ENCODE measurements around the gene ARL2BP. TPM values are rescaled to one million over a fixed set of nuclear protein-coding genes. Genes with fewer than 3 reads are reported as not detected.
"Not testable (repeated sequence)": the region's sequence is repeated elsewhere in the genome, so short reads cannot be mapped to it uniquely, and the experiment has no call there.

ARL2BP gene
- polyA plus RNA-seq, 1 donor (not counting 4 experiments of a cell fraction or from before 2014, with no cell fraction given): 98.0 TPM

DNA sequence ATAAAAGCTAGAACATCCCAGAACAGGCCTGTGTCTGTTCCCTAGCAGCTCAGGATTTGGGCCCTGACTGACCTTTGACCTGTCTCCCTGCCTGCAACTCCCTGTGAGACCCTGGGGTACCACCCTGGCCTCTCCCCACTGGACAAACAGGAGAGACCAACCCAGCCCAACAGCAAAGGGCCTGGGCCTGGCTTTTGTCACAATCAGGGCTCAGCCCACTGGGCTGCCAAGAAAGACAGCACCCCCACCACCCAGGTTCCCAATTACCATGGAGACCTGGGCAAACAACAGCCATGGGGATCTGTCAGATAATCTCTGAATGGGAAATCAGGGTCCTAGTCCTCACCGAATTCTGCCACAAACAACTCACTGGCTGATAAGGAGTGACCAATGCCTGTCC is 28.3 kb downstream of the ARL2BP start:
- Histone ChIP-seq H3K9me3 (ENCODE audit: control insufficient read depth, low read depth, low read length) (no peaks in the 10 kb centered on the region), H3K27ac (ENCODE audit: control insufficient read depth, insufficient read depth, low read length) (no peak overlapping the region), H4K20me1 (ENCODE audit: control insufficient read depth, extremely low read depth, insufficient read depth, low read length) (no peaks in the 10 kb centered on the region), H3K79me2 (ENCODE audit: control insufficient read depth, insufficient read depth, low read length) (no peaks in the 10 kb centered on the region), H3K9me1 (ENCODE audit: control insufficient read depth, extremely low read depth, insufficient read depth, low read length) (no peaks in the 10 kb centered on the region), H3K4me2 (ENCODE audit: control insufficient read depth, extremely low read depth, insufficient read depth, low read depth, low read length) (no peak overlapping the region), H3K4me1 (ENCODE audit: control insufficient read depth, extremely low read depth, insufficient read depth, low read length) (peaks cover 32% of the 10 kb centered on the region), H3K9ac (ENCODE audit: control insufficient read depth, extremely low read depth, insufficient read depth, low read length) (no peak overlapping the region), H3K4me3 (ENCODE audit: control insufficient read depth in 2 of 3, extremely low read depth in 1 of 3, insufficient read depth in 2 of 3, low read depth in 1 of 3, low read length in 3 of 3) (no peak overlapping the region), H3K27me3 (ENCODE audit: control insufficient read depth, extremely low read depth, insufficient read depth, low read length) (no peaks in the 10 kb centered on the region), H3K36me3 (ENCODE audit: control insufficient read depth in 2 of 2, extremely low read depth in 1 of 2, insufficient read depth in 2 of 2, low read length in 2 of 2) (no peaks in the 10 kb centered on the region), H2AFZ (ENCODE audit: control insufficient read depth, low read length) (no peak overlapping the region)
- dilution Hi-C loops (cut with MboI; ENCODE audit: extremely low pct_ligation_motif_present, low sequenced_read_pairs): no loop called here
- no peak for DNase-seq (ENCODE audit: low read depth, low spot score)
- FAIRE-seq: no peak
- no peak for TF ChIP-seq EZH2 (IDR thresholded peaks at IDR 0.05; ENCODE audit: low read length)

DNA sequence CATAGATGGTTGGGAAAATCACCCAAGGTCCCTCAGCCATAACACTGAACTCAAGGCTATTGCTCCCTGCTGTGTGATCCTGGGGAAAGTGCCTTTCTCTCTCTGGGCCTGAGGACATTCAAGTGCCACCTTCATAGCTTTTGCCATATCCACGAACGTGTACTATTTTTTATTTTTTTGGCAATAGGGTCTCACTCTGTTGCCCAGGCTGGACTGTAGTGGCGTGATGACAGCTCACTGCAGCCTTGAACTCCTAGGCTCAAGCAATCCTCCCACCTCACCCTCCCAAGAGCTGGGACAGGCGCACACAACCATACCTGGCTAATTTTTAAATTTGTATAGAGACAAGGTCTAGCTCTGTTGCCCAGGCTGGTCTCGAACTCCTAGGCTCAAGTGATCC is 28.8 kb downstream of the ARL2BP start:
- DNase-seq (ENCODE audit: low read depth, low spot score): no peak
- Histone ChIP-seq H3K4me1 (ENCODE audit: control insufficient read depth, extremely low read depth, insufficient read depth, low read length) (peaks cover 32% of the 10 kb centered on the region), H3K27me3 (ENCODE audit: control insufficient read depth, extremely low read depth, insufficient read depth, low read length) (no peaks in the 10 kb centered on the region), H3K9ac (ENCODE audit: control insufficient read depth, extremely low read depth, insufficient read depth, low read length) (no peak overlapping the region), H3K36me3 (ENCODE audit: control insufficient read depth in 2 of 2, extremely low read depth in 1 of 2, insufficient read depth in 2 of 2, low read length in 2 of 2) (no peaks in the 10 kb centered on the region), H3K9me1 (ENCODE audit: control insufficient read depth, extremely low read depth, insufficient read depth, low read length) (no peaks in the 10 kb centered on the region), H2AFZ (ENCODE audit: control insufficient read depth, low read length) (no peak overlapping the region), H3K4me3 (ENCODE audit: control insufficient read depth in 2 of 3, extremely low read depth in 1 of 3, insufficient read depth in 2 of 3, low read depth in 1 of 3, low read length in 3 of 3) (no peak overlapping the region), H3K27ac (ENCODE audit: control insufficient read depth, insufficient read depth, low read length) (no peak overlapping the region), H3K79me2 (ENCODE audit: control insufficient read depth, insufficient read depth, low read length) (no peaks in the 10 kb centered on the region), H3K4me2 (ENCODE audit: control insufficient read depth, extremely low read depth, insufficient read depth, low read depth, low read length) (no peak overlapping the region), H4K20me1 (ENCODE audit: control insufficient read depth, extremely low read depth, insufficient read depth, low read length) (no peaks in the 10 kb centered on the region), H3K9me3 (ENCODE audit: control insufficient read depth, low read depth, low read length) (no peaks in the 10 kb centered on the region)
- no peak for TF ChIP-seq EZH2 (IDR thresholded peaks at IDR 0.05; ENCODE audit: low read length)
- no peak for TF ChIP-seq CTCF (optimal IDR thresholded peaks at IDR 0.05 in 1 of 3, IDR thresholded peaks at IDR 0.05 in 1 of 3, conservative IDR thresholded peaks at IDR 0.05 in 1 of 3; ENCODE audit: extremely low read depth in 1 of 3, insufficient read depth in 2 of 3, low read length in 3 of 3)
- dilution Hi-C loops (cut with MboI; ENCODE audit: extremely low pct_ligation_motif_present, low sequenced_read_pairs): no loop called here
- no peak for FAIRE-seq

GRCh38 chr16:57275946-57276345 is 30.9 kb downstream of the ARL2BP start:
- H3K9me3 ChIP-seq (ENCODE audit: control insufficient read depth, low read depth, low read length); DNase-seq (ENCODE audit: low read depth, low spot score); H3K4me2 ChIP-seq (ENCODE audit: control insufficient read depth, extremely low read depth, insufficient read depth, low read depth, low read length); H4K20me1 ChIP-seq (ENCODE audit: control insufficient read depth, extremely low read depth, insufficient read depth, low read length); H3K27me3 ChIP-seq (ENCODE audit: control insufficient read depth, extremely low read depth, insufficient read depth, low read length); H3K4me3 ChIP-seq (ENCODE audit: control insufficient read depth in 2 of 3, extremely low read depth in 1 of 3, insufficient read depth in 2 of 3, low read depth in 1 of 3, low read length in 3 of 3); dilution Hi-C loops (cut with MboI; ENCODE audit: extremely low pct_ligation_motif_present, low sequenced_read_pairs); H3K36me3 ChIP-seq (ENCODE audit: control insufficient read depth in 2 of 2, extremely low read depth in 1 of 2, insufficient read depth in 2 of 2, low read length in 2 of 2); FAIRE-seq; H3K79me2 ChIP-seq (ENCODE audit: control insufficient read depth, insufficient read depth, low read length); H2AFZ ChIP-seq (ENCODE audit: control insufficient read depth, low read length); H3K9me1 ChIP-seq (ENCODE audit: control insufficient read depth, extremely low read depth, insufficient read depth, low read length): not testable (repeated sequence)
- H3K27ac ChIP-seq (ENCODE audit: control insufficient read depth, insufficient read depth, low read length): peak overlapping the region; percentile 91
- H3K4me1 ChIP-seq (ENCODE audit: control insufficient read depth, extremely low read depth, insufficient read depth, low read length): peaks cover 39% of the 10 kb centered on the region
- peak overlapping the region; percentile 41 for H3K9ac ChIP-seq (ENCODE audit: control insufficient read depth, extremely low read depth, insufficient read depth, low read length)

All from keratinocyte (primary cell).